Caco-2 (cell line): Measurements from ENCODE around the gene ADARB2. TPM values are rescaled to one million over a fixed set of nuclear protein-coding genes. Genes with fewer than 3 reads are reported as not detected.

Experiments used
- BruUV-seq: library from RNA; stranded (reverse); fragments of 400-500 nt; replicated peaks from 2 replicates; lab custom pipeline; 2021; lab: Mats Ljungman, UMichigan
- CTCF ChIA-PET: fragments of 300-600 bp; sonication (Branson Sonifier 250); formaldehyde crosslinking; loops from one replicate; lab custom pipeline; 2022; ENCODE audit warnings: antibody characterized with exemption; lab: Charles Lee
- POLR2A ChIA-PET: fragments of 300-600 bp; sonication (Branson Sonifier 250); formaldehyde crosslinking; loops from one replicate; lab custom pipeline; 2022; ENCODE audit warnings: antibody characterized with exemption; lab: Charles Lee
- DNase-seq, 2 experiments: peaks; one replicate each; pipeline versions ENCODE4 v3.0.0 to v3.0.0-alpha.2; 2020 to 2022
- H3K27me3 ChIP-seq: replicated peaks from 2 replicates; pipeline ENCODE4 v1.6.0; 2011; ENCODE audit warnings: low read length; ENCODE audit not compliant: control insufficient read depth, insufficient read depth
- H3K36me3 ChIP-seq: 2 replicates; pipeline ENCODE4 v1.5.1; 2011; ENCODE audit warnings: low read length; ENCODE audit not compliant: control insufficient read depth, insufficient read depth
- H3K4me1 ChIP-seq: fragments of 250-450 bp; sonication (Bioruptor Pico); 2 replicates; pipeline ENCODE4 v1.5.1; 2020; ENCODE audit warnings: mild to moderate bottlenecking
- H3K4me3 ChIP-seq: 2 replicates; pipeline ENCODE4 v1.5.1; 2011; ENCODE audit warnings: low read depth, mild to moderate bottlenecking, control low read depth, low read length
- H3K9me3 ChIP-seq: fragments of 250-450 bp; sonication (Bioruptor Pico); 2 replicates; pipeline ENCODE4 v1.5.1; 2020; ENCODE audit warnings: mild to moderate bottlenecking, moderate library complexity
- H3K27ac Mint-ChIP-seq: one replicate; pipeline ENCODE4 v1.8.0; 2022; ENCODE audit warnings: mixed read lengths; ENCODE audit not compliant: unreplicated experiment
- H3K27me3 Mint-ChIP-seq: one replicate; pipeline ENCODE4 v1.8.0; 2022; ENCODE audit warnings: mixed read lengths; ENCODE audit not compliant: insufficient read depth, unreplicated experiment
- H3K36me3 Mint-ChIP-seq: one replicate; pipeline ENCODE4 v1.8.0; 2022; ENCODE audit warnings: mild to moderate bottlenecking, mixed read lengths; ENCODE audit not compliant: insufficient read depth, unreplicated experiment
- H3K4me1 Mint-ChIP-seq: one replicate; pipeline ENCODE4 v1.8.0; 2022; ENCODE audit warnings: low read depth, mixed read lengths; ENCODE audit not compliant: unreplicated experiment
- H3K4me3 Mint-ChIP-seq: one replicate; pipeline ENCODE4 v1.8.0; 2022; ENCODE audit warnings: mild to moderate bottlenecking, moderate library complexity, mixed read lengths; ENCODE audit not compliant: unreplicated experiment
- H3K9me3 Mint-ChIP-seq: one replicate; pipeline ENCODE4 v1.8.0; 2022; ENCODE audit warnings: mixed read lengths; ENCODE audit not compliant: unreplicated experiment
- CTCF ChIP-seq, 2 experiments: fragments of 200-600 bp in 1 of 2; IDR thresholded peaks; 1 replicate in 1 of 2; 2 replicates in 1 of 2; pipeline versions ENCODE4 v1.5.1 to v1.8.0; 2011 to 2022; ENCODE audit warnings: antibody characterized with exemption in 1 of 2, control low read depth in 1 of 2, inconsistent platforms in 1 of 2, low read depth in 1 of 2, low read length in 1 of 2, mild to moderate bottlenecking in 1 of 2, moderate library complexity in 1 of 2; ENCODE audit not compliant: insufficient read depth in 1 of 2, severe bottlenecking in 1 of 2, unreplicated experiment in 1 of 2
- intact Hi-C: fragments of 100-400 bp; cut with micrococcal nuclease; formaldehyde crosslinking; loops from one replicate; pipeline ENCODE4 v1.10.0; 2022; ENCODE audit not compliant: unreplicated experiment
- total RNA-seq: library from RNA; stranded (reverse); gene quantifications from 2 replicates; pipeline ENCODE4 v1.2.3, GENCODE V29; 2022

Gene ADARB2
- total RNA-seq, 1 experiment from 2014 or later: 0.27 TPM

DNA sequence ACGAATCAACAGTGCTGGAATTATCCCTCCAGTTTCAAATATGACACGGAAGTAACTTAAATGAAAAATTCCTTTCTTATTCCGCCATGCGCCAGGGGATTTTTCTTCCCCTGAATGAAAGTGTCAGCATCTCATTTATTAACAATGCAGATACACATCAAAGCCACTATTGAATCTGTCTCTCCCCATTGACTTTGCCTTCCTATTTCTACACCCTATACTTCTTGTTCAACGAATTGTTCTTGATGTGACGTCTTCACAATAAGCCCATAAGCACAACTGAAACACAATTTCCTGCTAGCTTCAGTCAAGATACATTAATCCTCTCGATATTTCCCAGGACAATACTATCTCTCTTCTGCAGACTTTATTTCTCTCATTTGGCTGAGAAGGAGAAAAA lies 253.5 kb downstream of the ADARB2 start:
- TF ChIP-seq CTCF (IDR thresholded peaks at IDR 0.05; ENCODE audit: insufficient read depth in 1 of 2, low read depth in 1 of 2, low read length in 1 of 2, severe bottlenecking in 1 of 2, unreplicated experiment in 1 of 2): no peak
- Mint-ChIP-seq H3K36me3 (no peaks in the 10 kb centered on the region), H3K27ac (no peak overlapping the region), H3K27me3 (peaks cover 45% of the 10 kb centered on the region), H3K4me1 (no peaks in the 10 kb centered on the region), H3K4me3 (no peak overlapping the region), H3K9me3 (no peaks in the 10 kb centered on the region)
- no TSS peak for BruUV-seq
- H3K4me1 ChIP-seq: no peaks in the 10 kb centered on the region
- POLR2A ChIA-PET: no interaction called here
- H3K4me3 ChIP-seq: no peak overlapping the region
- no peaks in the 10 kb centered on the region for H3K9me3 ChIP-seq
- H3K27me3 ChIP-seq: 0 out of 2 replicates have a peak, but pooled peaks cover 1% of the 10 kb centered on the region
- no peaks in the 10 kb centered on the region for H3K36me3 ChIP-seq
- CTCF ChIA-PET: interaction anchor here (1.3 kb wide), 1 partner anchor 110 kb away, joined by 3 read pairs; no protein-coding TSS in a partner anchor
- intact Hi-C loops: no loop called here
- no peak for DNase-seq

GRCh38 chr10:1483246-1483645 lies 254.1 kb downstream of the ADARB2 start:
- peaks cover 6% of the 10 kb centered on the region for H3K9me3 Mint-ChIP-seq
- no peak for DNase-seq
- TF ChIP-seq CTCF (IDR thresholded peaks at IDR 0.05; ENCODE audit: insufficient read depth in 1 of 2, low read depth in 1 of 2, low read length in 1 of 2, severe bottlenecking in 1 of 2, unreplicated experiment in 1 of 2): no peak
- H3K9me3 ChIP-seq: no peaks in the 10 kb centered on the region
- no peak overlapping the region for H3K4me3 ChIP-seq
- CTCF ChIA-PET: interaction anchor here (1.3 kb wide), 1 partner anchor 109 kb away, joined by 3 read pairs; no protein-coding TSS in a partner anchor
- peaks cover 45% of the 10 kb centered on the region for H3K27me3 Mint-ChIP-seq
- H3K4me1 Mint-ChIP-seq: no peaks in the 10 kb centered on the region
- 0 out of 2 replicates have a peak, but pooled peaks cover 1% of the 10 kb centered on the region for H3K27me3 ChIP-seq
- no peaks in the 10 kb centered on the region for H3K36me3 Mint-ChIP-seq
- no peaks in the 10 kb centered on the region for H3K36me3 ChIP-seq
- BruUV-seq: no TSS peak
- intact Hi-C loops: no loop called here
- no peak overlapping the region for H3K4me3 Mint-ChIP-seq
- no peak overlapping the region for H3K27ac Mint-ChIP-seq
- H3K4me1 ChIP-seq: no peaks in the 10 kb centered on the region
- POLR2A ChIA-PET: no interaction called here

- H3K9me3 ChIP-seq: peaks cover 4% of the 10 kb centered on the region; the same call in 1 of the 2 replicates
- H3K4me3 ChIP-seq: no peak overlapping the region
- CTCF ChIA-PET: no interaction called here
- intact Hi-C loops: no loop called here
- no peaks in the 10 kb centered on the region for H3K4me1 ChIP-seq
- Mint-ChIP-seq H3K27ac (no peak overlapping the region), H3K4me3 (no peak overlapping the region), H3K36me3 (no peaks in the 10 kb centered on the region), H3K27me3 (peaks cover 50% of the 10 kb centered on the region), H3K4me1 (no peaks in the 10 kb centered on the region), H3K9me3 (peaks cover 10% of the 10 kb centered on the region)
- no TSS peak for BruUV-seq
- 0 out of 2 replicates have a peak, but pooled peaks cover 1% of the 10 kb centered on the region for H3K27me3 ChIP-seq
- POLR2A ChIA-PET: no interaction called here
- no peaks in the 10 kb centered on the region for H3K36me3 ChIP-seq
- TF ChIP-seq CTCF (IDR thresholded peaks at IDR 0.05; ENCODE audit: insufficient read depth in 1 of 2, low read depth in 1 of 2, low read length in 1 of 2, severe bottlenecking in 1 of 2, unreplicated experiment in 1 of 2): no peak
- no peak for DNase-seq
Observed at GRCh38 chr10:1477578-1477977, 259.7 kb downstream of the ADARB2 start.
